ENCODE results near the gene RAPGEF2.

DNA sequence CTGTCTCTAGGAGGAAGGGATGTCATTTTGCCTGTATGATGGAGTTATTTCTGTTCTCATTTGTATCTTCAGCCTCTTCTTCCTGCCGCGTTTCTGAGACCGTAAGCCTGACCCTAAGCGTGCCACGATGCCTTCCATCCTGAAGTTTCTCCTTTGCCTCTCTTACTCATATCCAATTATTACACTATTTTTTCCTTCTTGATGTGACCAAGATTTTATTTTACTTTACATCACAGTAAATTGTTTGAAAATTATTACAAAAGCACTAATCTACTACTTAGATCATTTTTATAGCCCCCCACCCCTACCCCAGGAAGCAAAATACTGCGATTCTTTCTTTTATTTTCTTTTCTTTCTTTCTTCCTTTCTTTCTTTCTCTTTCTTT, 95.0 kb downstream of the RAPGEF2 start:
- TF ChIP-seq CTCF (IDR thresholded peaks at IDR 0.05; ENCODE audit: low read depth, low read length, poor library complexity, severe bottlenecking): no peak
- no peak for TF ChIP-seq EZH2phosphoT487 (IDR thresholded peaks at IDR 0.05; ENCODE audit: borderline replicate concordance, low read length)
